ENCODE results near the gene CD7. TPM values are rescaled to one million over a fixed set of nuclear protein-coding genes. Genes with fewer than 3 reads are reported as not detected.
A peak's percentile ranks its signal among the peaks of the same experiment; 100 is the strongest.

The CD7 gene
- total and polyA plus RNA-seq, 9 of the 15 experiments (the other 6 are each of a cell fraction or from before 2014, with no cell fraction given): 0.21 to 0.35 TPM; not detected in 7

DNA sequence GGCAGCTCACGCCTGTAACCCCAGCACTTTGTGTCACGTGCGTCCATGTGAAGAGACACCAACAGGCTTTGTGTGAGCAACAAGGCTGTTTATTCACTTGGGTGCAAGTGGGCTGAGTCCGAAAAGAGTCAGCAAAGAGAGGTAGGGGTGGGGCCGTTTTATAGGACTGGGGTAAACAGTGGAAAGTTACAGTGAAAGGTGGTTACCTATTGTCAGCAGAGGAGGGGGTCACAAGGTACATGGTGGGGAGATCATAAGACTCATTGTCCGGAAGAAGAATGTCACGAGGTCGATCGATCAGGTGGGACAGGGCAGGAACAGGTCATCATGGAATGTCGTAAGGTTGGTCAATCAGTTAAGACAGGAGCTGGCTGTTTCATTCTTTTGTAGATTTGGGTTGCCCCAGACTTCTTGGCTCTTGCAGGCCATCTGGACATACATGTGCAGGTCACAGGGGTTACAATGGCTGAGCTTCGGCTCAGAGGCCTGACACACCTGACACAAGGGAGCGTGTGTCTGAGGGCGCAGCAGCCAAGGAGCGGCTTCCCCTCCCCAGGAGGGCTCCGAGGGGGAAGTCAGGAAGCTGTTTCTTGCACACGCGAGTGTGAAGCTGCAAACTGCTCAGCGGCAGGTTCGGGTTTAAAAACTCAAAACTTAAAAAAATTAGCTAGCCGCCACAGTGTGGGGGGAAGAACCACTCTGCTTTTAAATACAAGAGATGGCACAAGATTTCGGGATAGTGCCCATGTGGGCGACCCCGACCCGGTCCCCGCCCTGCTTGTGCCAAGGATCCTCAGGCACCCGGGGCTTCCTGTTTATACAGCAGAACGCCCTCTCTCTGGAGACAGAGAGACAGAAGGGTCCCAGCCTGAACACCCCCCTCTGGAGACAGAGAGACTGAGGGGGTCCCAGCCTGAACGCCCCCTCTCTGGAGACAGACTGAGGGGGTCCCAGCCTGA is 29.2 kb upstream of the CD7 start:
- Histone ChIP-seq H3K36me3 (ENCODE audit: control insufficient read depth, insufficient read depth, low read length) (no peaks in the 10 kb centered on the region), H3K9me3 (replicated peaks; ENCODE audit: control insufficient read depth, insufficient read depth, low read depth, low read length) (peaks cover 4% of the 10 kb centered on the region), H4K20me1 (replicated peaks; ENCODE audit: control insufficient read depth, insufficient read depth, low read length) (no peaks in the 10 kb centered on the region), H3K9me1 (ENCODE audit: control insufficient read depth, insufficient read depth, low read length) (no peaks in the 10 kb centered on the region), H3K79me2 (ENCODE audit: control insufficient read depth, insufficient read depth, low read length) (no peaks in the 10 kb centered on the region), H3K4me2 (ENCODE audit: insufficient read depth, low read length) (no peak overlapping the region), H3K27ac (ENCODE audit: extremely low read depth, low read depth, low read length) (peak overlapping the region; percentile 98), H3K27me3 (ENCODE audit: control insufficient read depth in 2 of 2, insufficient read depth in 2 of 2, low read length in 2 of 2) (no peaks in the 10 kb centered on the region), H3K4me3 (no peak overlapping the region), H3K9ac (ENCODE audit: insufficient read depth in 1 of 2, low read depth in 2 of 2, low read length in 2 of 2) (peak overlapping the region; percentile 13 to 87; a peak in 3 of 4 replicates), H3K4me1 (replicated peaks in 1 of 2; ENCODE audit: control insufficient read depth in 2 of 2, insufficient read depth in 2 of 2, low read length in 2 of 2) (peaks cover 44 to 86% of the 10 kb centered on the region in 2 experiments), H2AFZ (ENCODE audit: low read depth, low read length) (peak overlapping the region; percentile 74)
- in situ Hi-C loops (cut with MboI) (no loop called here), intact Hi-C loops (cut with micrococcal nuclease) (loop anchor here (10.0 kb wide), 1 partner anchor 312 kb away; the partner anchor contains the start of genes DCXR and RAC3)
- WGBS (ENCODE audit: insufficient coverage, low coverage, missing lambda C conversion rate): 69% methylated on average over 27 of the region's 28 CpGs
- ChIA-PET CTCF (ENCODE audit: low intra/inter-chr PET ratio) (no interaction called here), POLR2A (interaction anchor here (0.7 to 1.8 kb wide), 4 partner anchors 21 to 112 kb away, joined by 3 to 7 read pairs (median 4); no protein-coding TSS in a partner anchor)
- no TSS peak for BruUV-seq (replicated peaks)
- ATAC-seq (no peak), DNase-seq (ENCODE audit: extremely low read depth in 1 of 4, low spot score in 3 of 4) (peak in 1 of 4 experiments; percentile 40), FAIRE-seq (peak; percentile 59)
- no peak for TF ChIP-seq ESRRB (CRISPR knock-in tag; IDR thresholded peaks at IDR 0.05; ENCODE audit: borderline replicate concordance)
- peak; percentile 37 for TF ChIP-seq CXXC5 (CRISPR knock-in tag; IDR thresholded peaks at IDR 0.05)
- TF ChIP-seq MAZ (CRISPR knock-in tag; conservative IDR thresholded peaks at IDR 0.05 in 1 of 2, IDR thresholded peaks at IDR 0.05 in 1 of 2): no peak
- TF ChIP-seq FOXA3 (CRISPR knock-in tag; conservative IDR thresholded peaks at IDR 0.05 in 1 of 2, IDR thresholded peaks at IDR 0.05 in 1 of 2): peak in 1 of 2 experiments; percentile 34; a peak in 1 of 4 replicates
- no peak for TF ChIP-seq JUND (IDR thresholded peaks at IDR 0.05; ENCODE audit: borderline replicate concordance, low read depth, low read length)
- no peak for TF ChIP-seq JUND (tag; IDR thresholded peaks at IDR 0.05; ENCODE audit: borderline replicate concordance, low read depth, low read length)
- TF ChIP-seq POLR2H (tag; IDR thresholded peaks at IDR 0.05; ENCODE audit: low read depth): no peak
- TF ChIP-seq CHD2 (IDR thresholded peaks at IDR 0.05; ENCODE audit: low read depth, low read length): no peak
- no peak for TF ChIP-seq ZNF778 (CRISPR knock-in tag; IDR thresholded peaks at IDR 0.05)
- TF ChIP-seq FOXJ3 (CRISPR knock-in tag; IDR thresholded peaks at IDR 0.05): no peak
- TF ChIP-seq, protein P1, sequence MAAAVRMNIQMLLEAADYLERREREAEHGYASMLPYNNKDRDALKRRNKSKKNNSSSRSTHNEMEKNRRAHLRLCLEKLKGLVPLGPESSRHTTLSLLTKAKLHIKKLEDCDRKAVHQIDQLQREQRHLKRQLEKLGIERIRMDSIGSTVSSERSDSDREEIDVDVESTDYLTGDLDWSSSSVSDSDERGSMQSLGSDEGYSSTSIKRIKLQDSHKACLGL (CRISPR knock-in tag; IDR thresholded peaks at IDR 0.05; ENCODE audit: borderline replicate concordance, poor library complexity, severe bottlenecking): no peak
- TF ChIP-seq, protein P2, sequence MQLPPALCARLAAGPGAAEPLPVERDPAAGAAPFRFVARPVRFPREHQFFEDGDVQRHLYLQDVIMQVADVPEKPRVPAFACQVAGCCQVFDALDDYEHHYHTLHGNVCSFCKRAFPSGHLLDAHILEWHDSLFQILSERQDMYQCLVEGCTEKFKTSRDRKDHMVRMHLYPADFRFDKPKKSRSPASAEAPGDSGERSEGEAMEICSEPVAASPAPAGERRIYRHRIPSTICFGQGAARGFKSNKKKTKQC (CRISPR knock-in tag; IDR thresholded peaks at IDR 0.05): no peak
- no peak for TF ChIP-seq MIER1 (IDR thresholded peaks at IDR 0.05; ENCODE audit: low read depth)
- TF ChIP-seq, protein P3, sequence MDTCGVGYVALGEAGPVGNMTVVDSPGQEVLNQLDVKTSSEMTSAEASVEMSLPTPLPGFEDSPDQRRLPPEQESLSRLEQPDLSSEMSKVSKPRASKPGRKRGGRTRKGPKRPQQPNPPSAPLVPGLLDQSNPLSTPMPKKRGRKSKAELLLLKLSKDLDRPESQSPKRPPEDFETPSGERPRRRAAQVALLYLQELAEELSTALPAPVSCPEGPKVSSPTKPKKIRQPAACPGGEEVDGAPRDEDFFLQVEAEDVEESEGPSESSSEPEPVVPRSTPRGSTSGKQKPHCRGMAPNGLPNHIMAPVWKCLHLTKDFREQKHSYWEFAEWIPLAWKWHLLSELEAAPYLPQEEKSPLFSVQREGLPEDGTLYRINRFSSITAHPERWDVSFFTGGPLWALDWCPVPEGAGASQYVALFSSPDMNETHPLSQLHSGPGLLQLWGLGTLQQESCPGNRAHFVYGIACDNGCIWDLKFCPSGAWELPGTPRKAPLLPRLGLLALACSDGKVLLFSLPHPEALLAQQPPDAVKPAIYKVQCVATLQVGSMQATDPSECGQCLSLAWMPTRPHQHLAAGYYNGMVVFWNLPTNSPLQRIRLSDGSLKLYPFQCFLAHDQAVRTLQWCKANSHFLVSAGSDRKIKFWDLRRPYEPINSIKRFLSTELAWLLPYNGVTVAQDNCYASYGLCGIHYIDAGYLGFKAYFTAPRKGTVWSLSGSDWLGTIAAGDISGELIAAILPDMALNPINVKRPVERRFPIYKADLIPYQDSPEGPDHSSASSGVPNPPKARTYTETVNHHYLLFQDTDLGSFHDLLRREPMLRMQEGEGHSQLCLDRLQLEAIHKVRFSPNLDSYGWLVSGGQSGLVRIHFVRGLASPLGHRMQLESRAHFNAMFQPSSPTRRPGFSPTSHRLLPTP (IDR thresholded peaks at IDR 0.05; ENCODE audit: borderline replicate concordance, extremely low read depth, insufficient read length): no peak

All from K562 (cell line).